ENCODE measurements around the gene CCDC154. TPM values are rescaled to one million over a fixed set of nuclear protein-coding genes. Genes with fewer than 3 reads are reported as not detected.

The CCDC154 gene
- total RNA-seq, 1 donor from 2014 or later, result not detected

Other genes with a start within 250 kb of the CCDC154 start
- gene TPSG1, start 219.3 kb downstream of the CCDC154 start, total RNA-seq, result not detected in 2 replicates
- not detected in 2 replicates for gene TPSB2, start 214.4 kb downstream of the CCDC154 start, total RNA-seq
- not detected in 2 replicates for gene TPSAB1, start 203.9 kb downstream of the CCDC154 start, total RNA-seq
- not detected in 2 replicates for gene TPSD1, start 188.5 kb downstream of the CCDC154 start, total RNA-seq
- gene UBE2I, start 134.9 kb downstream of the CCDC154 start, total RNA-seq, result 97.0 and 112 TPM in 2 replicates
- 1.5 and 3.9 TPM in 2 replicates for gene BAIAP3, start 110.9 kb downstream of the CCDC154 start, total RNA-seq
- gene TSR3, start 92.7 kb downstream of the CCDC154 start, total RNA-seq, result 123 and 157 TPM in 2 replicates
- gene GNPTG, start 92.6 kb downstream of the CCDC154 start, total RNA-seq, result 38.3 and 63.9 TPM in 2 replicates
- 11.3 and 20.1 TPM in 2 replicates for gene UNKL, start 29.9 kb downstream of the CCDC154 start, total RNA-seq
- 17.4 and 23.2 TPM in 2 replicates for gene UQCC4, start 23.8 kb downstream of the CCDC154 start, total RNA-seq
- not detected in 2 replicates for gene PERCC1, start 13.5 kb downstream of the CCDC154 start, total RNA-seq
- 57.3 and 76.2 TPM in 2 replicates for gene CLCN7, start 30.5 kb upstream of the CCDC154 start, total RNA-seq
- not detected in 2 replicates for gene PTX4, start 44.4 kb upstream of the CCDC154 start, total RNA-seq
- 33.5 and 45.9 TPM in 2 replicates for gene TELO2, start 48.8 kb upstream of the CCDC154 start, total RNA-seq
- 1.4 TPM in 1 of 2 replicates, not detected in the other for gene TMEM204, start 89.1 kb upstream of the CCDC154 start, total RNA-seq
- gene IFT140, start 167.5 kb upstream of the CCDC154 start, total RNA-seq, result 4.6 and 12.5 TPM in 2 replicates
- 6.9 and 8.0 TPM in 2 replicates for gene CRAMP1, start 167.8 kb upstream of the CCDC154 start, total RNA-seq
- 119 and 226 TPM in 2 replicates for gene JPT2, start 233.7 kb upstream of the CCDC154 start, total RNA-seq